H9 (cell line): Measurements from ENCODE around the gene CALCOCO1. TPM values are rescaled to one million over a fixed set of nuclear protein-coding genes. Genes with fewer than 3 reads are reported as not detected.

Experiments
- DNase-seq: peaks from one replicate; pipeline ENCODE4 v3.0.0-alpha.2; 2017
- H2AFZ ChIP-seq: one replicate; pipeline ENCODE4 v1.6.1; 2013; ENCODE audit warnings: mild to moderate bottlenecking, low read length, control low read depth, moderate library complexity
- H2AK5ac ChIP-seq: 2 replicates; pipeline ENCODE4 v1.6.1; 2013; ENCODE audit warnings: low read length, control low read depth, mixed read lengths; ENCODE audit not compliant: insufficient read length
- H2BK120ac ChIP-seq: one replicate; pipeline ENCODE4 v1.6.1; 2013; ENCODE audit warnings: low read depth, mild to moderate bottlenecking, low read length, control low read depth, inconsistent platforms; ENCODE audit not compliant: poor library complexity, severe bottlenecking
- H2BK12ac ChIP-seq: 2 replicates; pipeline ENCODE4 v1.6.1; 2013; ENCODE audit warnings: low read length, control low read depth, mixed read lengths, low read depth; ENCODE audit not compliant: insufficient read length
- H2BK15ac ChIP-seq: 2 replicates; pipeline ENCODE4 v1.6.1; 2013; ENCODE audit warnings: low read depth, low read length, control low read depth
- H2BK20ac ChIP-seq: one replicate; pipeline ENCODE4 v1.6.1; 2013; ENCODE audit warnings: low read depth, mild to moderate bottlenecking, low read length, control low read depth, inconsistent platforms; ENCODE audit not compliant: poor library complexity, severe bottlenecking
- H2BK5ac ChIP-seq: 2 replicates; pipeline ENCODE4 v1.6.1; 2013; ENCODE audit warnings: low read length, control low read depth, mixed read lengths; ENCODE audit not compliant: insufficient read length
- H3K14ac ChIP-seq: 2 replicates; pipeline ENCODE4 v1.6.1; 2013; ENCODE audit warnings: low read length, control low read depth; ENCODE audit not compliant: insufficient read depth
- H3K18ac ChIP-seq: 2 replicates; pipeline ENCODE4 v1.6.1; 2013; ENCODE audit warnings: low read depth, mild to moderate bottlenecking, mixed read lengths, low read length, control low read depth; ENCODE audit not compliant: insufficient read length
- H3K23ac ChIP-seq: 2 replicates; pipeline ENCODE4 v1.6.1; 2013; ENCODE audit warnings: low read length, control low read depth, mixed read lengths, low read depth; ENCODE audit not compliant: insufficient read length
- H3K23me2 ChIP-seq: 2 replicates; pipeline ENCODE4 v1.6.1; 2013; ENCODE audit warnings: low read depth, mild to moderate bottlenecking, mixed read lengths, low read length, control low read depth; ENCODE audit not compliant: insufficient read length, poor library complexity, severe bottlenecking
- H3K27ac ChIP-seq: 2 replicates; pipeline ENCODE4 v1.5.1; 2013; ENCODE audit warnings: low read length, control low read depth, mixed read lengths, low read depth; ENCODE audit not compliant: insufficient read length
- H3K27me3 ChIP-seq: 2 replicates; pipeline ENCODE4 v1.6.1; 2013; ENCODE audit warnings: low read length, control low read depth, inconsistent platforms; ENCODE audit not compliant: insufficient read depth
- H3K4ac ChIP-seq: 2 replicates; pipeline ENCODE4 v1.6.1; 2013; ENCODE audit warnings: low read depth, mild to moderate bottlenecking, control low read depth, inconsistent platforms, low read length, moderate library complexity
- H3K4me1 ChIP-seq: 2 replicates; pipeline ENCODE4 v1.6.1; 2013; ENCODE audit warnings: low read length, control low read depth, inconsistent platforms; ENCODE audit not compliant: insufficient read depth
- H3K4me2 ChIP-seq: 2 replicates; pipeline ENCODE4 v1.6.1; 2013; ENCODE audit warnings: low read length, control low read depth, mixed read lengths; ENCODE audit not compliant: insufficient read length, insufficient read depth
- H3K56ac ChIP-seq: 2 replicates; pipeline ENCODE4 v1.6.1; 2013; ENCODE audit warnings: low read depth, mild to moderate bottlenecking, mixed read lengths, low read length, control low read depth; ENCODE audit not compliant: insufficient read length
- H3K79me1 ChIP-seq: 2 replicates; pipeline ENCODE4 v1.6.1; 2013; ENCODE audit warnings: low read depth, mild to moderate bottlenecking, moderate library complexity, low read length, control low read depth, inconsistent platforms; ENCODE audit not compliant: insufficient read depth, poor library complexity, severe bottlenecking
- H3K79me2 ChIP-seq: 2 replicates; pipeline ENCODE4 v1.6.1; 2013; ENCODE audit warnings: low read length, control low read depth, inconsistent platforms; ENCODE audit not compliant: insufficient read depth
- H3K9ac ChIP-seq: 2 replicates; pipeline ENCODE4 v1.6.1; 2013; ENCODE audit warnings: low read length, control low read depth, mixed read lengths; ENCODE audit not compliant: insufficient read length; ENCODE audit errors: extremely low read depth
- H3K9me3 ChIP-seq: one replicate; pipeline ENCODE4 v1.6.1; 2013; ENCODE audit warnings: low read depth, low read length, inconsistent platforms; ENCODE audit not compliant: control insufficient read depth
- H3T11ph ChIP-seq: one replicate; pipeline ENCODE4 v1.6.1; 2013; ENCODE audit warnings: mild to moderate bottlenecking, low read length, control low read depth, inconsistent platforms
- H4K20me1 ChIP-seq: one replicate; pipeline ENCODE4 v1.6.1; 2013; ENCODE audit not compliant: control insufficient read depth, insufficient read length, insufficient read depth
- H4K5ac ChIP-seq: 2 replicates; pipeline ENCODE4 v1.6.1; 2013; ENCODE audit warnings: low read depth, mild to moderate bottlenecking, mixed read lengths, low read length, control low read depth; ENCODE audit not compliant: insufficient read length
- H4K8ac ChIP-seq: replicated peaks from 2 replicates; pipeline ENCODE4 v1.6.1; 2013; ENCODE audit warnings: low read length, control low read depth, mixed read lengths, low read depth; ENCODE audit not compliant: insufficient read length
- H4K91ac ChIP-seq: 2 replicates; pipeline ENCODE4 v1.6.1; 2013; ENCODE audit warnings: low read depth, mild to moderate bottlenecking, moderate library complexity, mixed read lengths, low read length, control low read depth; ENCODE audit not compliant: insufficient read length
- H3K27ac Mint-ChIP-seq, 3 experiments: 2 replicates in 2 of 3; 3 replicates in 1 of 3; pipeline ENCODE4 v1.8.0; 2020 to 2021; ENCODE audit warnings: mixed read lengths in 3 of 3, mild to moderate bottlenecking in 1 of 3, moderate library complexity in 1 of 3
- H3K27me3 Mint-ChIP-seq: 2 replicates; pipeline ENCODE4 v1.8.0; 2021; ENCODE audit warnings: low read depth, mild to moderate bottlenecking, moderate library complexity, mixed read lengths
- H3K36me3 Mint-ChIP-seq, 3 experiments: 2 replicates in 2 of 3; 3 replicates in 1 of 3; pipeline ENCODE4 v1.8.0; 2020 to 2021; ENCODE audit warnings: low read depth in 3 of 3, mixed read lengths in 3 of 3; ENCODE audit not compliant: insufficient read depth in 1 of 3
- H3K4me1 Mint-ChIP-seq, 2 experiments: 2 replicates each; pipeline ENCODE4 v1.8.0; 2020; ENCODE audit warnings: mixed read lengths in 2 of 2
- H3K4me3 Mint-ChIP-seq, 2 experiments: 2 replicates in 1 of 2; 3 replicates in 1 of 2; pipeline ENCODE4 v1.8.0; 2020 to 2021; ENCODE audit warnings: mild to moderate bottlenecking in 2 of 2, mixed read lengths in 2 of 2, moderate library complexity in 1 of 2
- H3K9me3 Mint-ChIP-seq, 2 experiments: 2 replicates in 1 of 2; 3 replicates in 1 of 2; pipeline ENCODE4 v1.8.0; 2020; ENCODE audit warnings: mild to moderate bottlenecking in 2 of 2, mixed read lengths in 2 of 2, moderate library complexity in 1 of 2
- CTCF ChIP-seq: fragments of 200-600 bp; sonication (generic); conservative IDR thresholded peaks from 3 replicates; pipeline ENCODE4 v1.8.0; 2021; ENCODE audit warnings: antibody characterized with exemption, mild to moderate bottlenecking
- WGBS: extraction: QIAGEN DNeasy Blood & Tissue Kit; methylation state at CpG from one replicate; pipeline ENCODE4 v1.1.7; 2013; ENCODE audit warnings: missing lambda C conversion rate, low lambda C conversion rate, mixed read lengths; ENCODE audit not compliant: insufficient read length; ENCODE audit errors: extremely low coverage; 5-methylcytosine and 5-hydroxymethylcytosine counted together
- total RNA-seq: library from RNA; stranded (reverse); gene quantifications from 2 replicates; pipeline ENCODE4 v1.2.1, GENCODE V29; 2021

The CALCOCO1 gene
- total RNA-seq, 1 experiment from 2014 or later, result 22.3 TPM

GRCh38 chr12:53696285-53696654, 31.0 kb downstream of the CALCOCO1 start:
- Histone ChIP-seq H3K27me3 (peaks cover 4% of the 10 kb centered on the region; the same call in 1 of the 2 replicates), H3K18ac (no peak overlapping the region), H2BK15ac (no peak overlapping the region), H4K8ac (no peak overlapping the region), H2BK20ac (no peak overlapping the region), H2BK12ac (no peak overlapping the region), H3K4ac (no peak overlapping the region), H3K4me1 (no peaks in the 10 kb centered on the region; the same call in 1 of the 2 replicates), H3K4me2 (peak overlapping the region; percentile 49), H3K9ac (peak overlapping the region; percentile 36), H4K91ac (no peak overlapping the region), H3T11ph (no peak overlapping the region), H3K9me3 (no peaks in the 10 kb centered on the region), H4K20me1 (no peaks in the 10 kb centered on the region), H3K14ac (no peak overlapping the region), H2AK5ac (no peak overlapping the region), H3K79me1 (no peaks in the 10 kb centered on the region), H2AFZ (no peak overlapping the region), H2BK5ac (no peak overlapping the region), H3K23ac (no peak overlapping the region), H3K23me2 (peaks cover 17% of the 10 kb centered on the region), H3K79me2 (no peaks in the 10 kb centered on the region), H3K27ac (no peak overlapping the region), H4K5ac (no peak overlapping the region), H3K56ac (no peak overlapping the region), H2BK120ac (no peak overlapping the region)
- no CpG with 5 or more reads among the region's 11 CpGs for WGBS
- H3K27ac Mint-ChIP-seq, result peak overlapping the region; percentile 84 to 90 (median 89); a peak in 6 of 7 replicates
- peaks cover 28 to 40% of the 10 kb centered on the region in 2 experiments for H3K4me1 Mint-ChIP-seq
- no peaks in the 10 kb centered on the region for H3K36me3 Mint-ChIP-seq
- H3K27me3 Mint-ChIP-seq, result peaks cover 68% of the 10 kb centered on the region
- H3K4me3 Mint-ChIP-seq, result peak overlapping the region; percentile 59 to 75
- H3K9me3 Mint-ChIP-seq, result peaks cover 2 to 3% of the 10 kb centered on the region in 2 experiments; a peak in 1 of 5 replicates
- peak; percentile 95 for DNase-seq
- no peak for TF ChIP-seq CTCF
